Endometrium (tissue), 2 donors: Measurements from ENCODE around the gene MROH2A.

Experiments used
- FAIRE-seq: peaks from 2 replicates; lab custom pipeline; 2012; peaks lifted over from hg19 to GRCh38; lab: Jason Lieb, UNC
- donor health status: control.
- donor health status: control.

The MROH2A gene

DNA sequence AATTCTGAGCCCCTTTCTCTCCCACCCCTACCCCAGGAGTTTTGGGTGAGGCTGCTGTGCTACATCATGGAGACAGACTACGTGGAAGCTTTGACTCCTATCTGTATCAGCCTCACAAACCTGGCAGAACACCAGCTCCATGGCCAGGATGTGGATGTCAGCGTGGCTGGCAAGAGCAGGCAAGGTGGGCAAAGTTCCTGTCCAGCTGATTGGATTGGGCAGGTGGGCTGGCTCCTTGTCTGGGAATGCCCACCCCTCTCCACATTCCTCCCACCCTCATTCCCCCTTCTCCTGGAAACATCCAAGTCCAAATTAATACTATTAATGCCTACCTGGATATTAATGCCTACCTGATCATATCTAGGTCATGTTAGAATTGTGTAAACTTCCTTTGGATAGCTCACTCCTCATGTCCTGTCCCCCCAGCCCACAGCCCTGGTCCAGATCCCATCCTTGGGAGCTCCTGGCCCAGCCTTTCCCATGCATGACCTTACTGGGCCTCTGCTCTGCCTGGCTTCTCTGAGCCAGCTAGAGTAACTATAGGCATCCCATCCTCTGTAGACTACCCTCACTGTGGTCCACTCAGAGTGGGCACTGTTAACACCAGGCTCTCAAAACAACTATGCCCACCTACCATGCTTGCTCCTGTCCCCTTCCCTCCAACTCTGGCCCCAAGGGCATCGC, 24.1 kb downstream of the MROH2A start:
- no peak for FAIRE-seq

- FAIRE-seq = no peak
Observed at GRCh38 chr2:233803292-233803911, 25.3 kb downstream of the MROH2A start.

GRCh38 chr2:233803994-233804393, 25.9 kb downstream of the MROH2A start:
- FAIRE-seq = no peak

- FAIRE-seq = no peak
Observed at GRCh38 chr2:233807215-233807865, 29.2 kb downstream of the MROH2A start.

- no peak for FAIRE-seq
Observed at GRCh38 chr2:233807966-233808935, 30.1 kb downstream of the MROH2A start.

GRCh38 chr2:233810385-233810784, 32.3 kb downstream of the MROH2A start:
- FAIRE-seq = no peak

GRCh38 chr2:233811087-233811486, 33.0 kb downstream of the MROH2A start:
- no peak for FAIRE-seq

DNA sequence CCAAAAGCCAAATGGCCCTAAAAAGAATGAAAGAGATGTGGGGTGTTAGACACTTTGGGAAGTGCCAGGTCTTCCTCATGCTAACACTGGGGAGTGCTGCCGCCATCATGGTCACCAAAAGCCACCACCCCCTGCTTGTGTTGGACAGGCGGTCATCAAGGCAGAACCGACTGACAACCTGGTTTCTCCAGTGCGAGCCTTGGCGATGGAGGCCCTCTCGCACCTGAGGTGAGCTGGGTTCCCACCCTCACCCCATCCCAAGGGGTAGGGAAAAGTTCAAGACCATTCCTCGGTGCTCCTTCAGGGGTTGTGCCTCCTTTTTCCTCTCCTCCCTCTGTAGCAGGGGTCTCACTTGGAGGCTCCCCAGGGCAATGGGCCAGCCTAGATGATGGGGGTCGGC, 33.6 kb downstream of the MROH2A start:
- no peak for FAIRE-seq

DNA sequence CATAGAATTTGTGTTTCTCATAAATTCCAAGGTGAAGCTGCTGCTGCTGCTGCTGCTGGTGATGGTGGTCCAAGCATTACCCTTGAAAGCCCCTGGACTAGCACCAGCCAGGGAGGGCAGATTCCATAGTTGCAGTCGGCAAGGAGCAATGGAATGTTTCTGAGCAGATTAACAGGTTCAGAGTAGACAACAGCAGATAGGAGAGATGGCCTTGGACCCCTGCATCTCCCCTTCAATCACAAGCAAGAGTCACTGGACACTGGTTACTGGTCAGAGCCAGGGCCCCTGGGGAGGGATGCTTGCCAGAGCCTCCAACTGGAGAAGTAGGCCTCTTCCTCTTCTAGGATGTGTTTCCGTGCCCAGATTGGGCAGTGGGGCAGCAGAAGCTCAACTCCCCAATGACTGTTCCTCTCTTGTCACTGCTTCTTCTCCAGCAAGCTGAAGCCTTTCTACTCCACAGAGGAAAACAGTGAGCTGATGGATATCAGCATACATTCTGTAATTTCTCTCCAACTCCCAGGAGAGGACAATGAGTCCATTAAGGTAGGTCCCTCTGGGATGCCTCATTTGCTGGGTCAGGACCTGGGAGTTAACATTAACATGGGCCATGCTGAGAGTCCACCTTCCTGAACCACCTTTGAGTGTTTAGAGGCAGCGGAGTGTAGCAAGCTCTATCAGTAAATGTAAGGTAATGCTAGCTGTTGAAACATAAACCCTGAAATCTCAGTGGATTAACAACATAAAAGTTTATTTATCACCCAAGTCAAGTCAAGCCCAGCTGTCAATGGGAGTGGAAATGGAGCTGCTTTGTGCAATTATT, 35.3 kb downstream of the MROH2A start:
- FAIRE-seq = no peak

- no peak for FAIRE-seq
Observed at GRCh38 chr2:233814056-233814835, 36.1 kb downstream of the MROH2A start.

DNA sequence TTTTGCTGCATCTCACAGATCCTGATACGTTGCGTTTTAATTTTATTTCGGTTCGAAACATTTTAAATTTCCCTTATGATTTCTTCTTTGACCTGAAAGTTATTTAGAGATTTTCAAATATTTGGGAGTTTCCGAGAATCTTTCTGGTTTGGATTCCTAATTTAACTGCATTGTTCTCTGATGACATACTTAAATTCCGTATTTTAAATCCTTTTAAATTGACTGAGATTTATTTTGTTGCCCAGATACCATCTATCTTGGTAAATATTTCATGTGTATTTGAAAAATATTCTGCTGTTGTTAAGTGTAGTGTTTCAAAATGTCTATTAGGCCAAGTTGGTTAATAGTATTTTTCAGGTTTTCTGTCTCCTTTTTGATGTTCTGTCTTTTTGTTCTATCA, 37.7 kb downstream of the MROH2A start:
- FAIRE-seq = no peak

DNA sequence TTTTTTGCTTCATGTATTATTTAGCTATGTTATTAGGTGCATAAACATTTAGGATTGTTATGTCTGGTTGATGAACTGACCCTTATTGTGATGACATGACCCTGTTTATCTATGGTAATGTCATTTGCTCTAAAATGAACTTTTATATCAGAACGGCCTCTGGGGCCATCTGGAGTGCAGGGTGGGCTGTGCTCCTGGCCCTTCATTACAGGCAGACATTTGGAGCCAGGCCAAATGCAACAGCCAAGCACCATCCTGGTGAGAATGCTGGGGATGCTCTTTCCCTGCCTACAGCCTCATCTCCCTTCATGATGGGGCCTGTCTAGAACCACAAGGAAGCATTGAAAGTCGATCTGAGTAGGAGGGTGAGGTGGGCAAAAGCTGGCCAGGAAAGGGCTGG, 38.2 kb downstream of the MROH2A start:
- no peak for FAIRE-seq

- FAIRE-seq = no peak
Observed at GRCh38 chr2:233816771-233817170, 38.6 kb downstream of the MROH2A start.

DNA sequence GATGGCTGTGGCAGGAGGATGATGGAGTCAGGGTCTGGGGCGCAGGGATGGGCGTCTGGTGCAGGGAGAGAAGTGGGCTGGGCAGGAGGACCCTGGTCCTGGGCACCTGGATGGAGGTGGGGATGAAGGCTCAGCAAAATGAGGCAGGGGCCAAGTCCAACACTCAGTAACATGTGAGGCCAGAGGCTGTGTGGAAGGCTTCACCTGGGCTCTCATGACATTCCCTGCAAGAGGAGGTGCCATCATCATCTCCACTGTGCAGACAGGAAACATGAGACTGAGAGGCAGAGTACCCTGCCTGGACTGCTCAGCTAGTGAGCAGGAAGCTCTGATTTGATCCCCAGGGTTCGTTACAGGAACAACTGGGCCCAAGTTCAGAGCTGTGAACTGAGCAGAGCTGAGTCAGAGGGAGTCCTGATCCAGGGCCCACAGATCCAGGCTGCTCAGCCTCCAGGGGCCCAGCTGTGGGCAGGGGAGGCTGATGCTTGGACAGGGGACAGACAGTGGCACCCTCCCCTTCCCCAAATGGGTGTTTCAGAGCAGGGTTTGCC, 39.3 kb downstream of the MROH2A start:
- no peak for FAIRE-seq

DNA sequence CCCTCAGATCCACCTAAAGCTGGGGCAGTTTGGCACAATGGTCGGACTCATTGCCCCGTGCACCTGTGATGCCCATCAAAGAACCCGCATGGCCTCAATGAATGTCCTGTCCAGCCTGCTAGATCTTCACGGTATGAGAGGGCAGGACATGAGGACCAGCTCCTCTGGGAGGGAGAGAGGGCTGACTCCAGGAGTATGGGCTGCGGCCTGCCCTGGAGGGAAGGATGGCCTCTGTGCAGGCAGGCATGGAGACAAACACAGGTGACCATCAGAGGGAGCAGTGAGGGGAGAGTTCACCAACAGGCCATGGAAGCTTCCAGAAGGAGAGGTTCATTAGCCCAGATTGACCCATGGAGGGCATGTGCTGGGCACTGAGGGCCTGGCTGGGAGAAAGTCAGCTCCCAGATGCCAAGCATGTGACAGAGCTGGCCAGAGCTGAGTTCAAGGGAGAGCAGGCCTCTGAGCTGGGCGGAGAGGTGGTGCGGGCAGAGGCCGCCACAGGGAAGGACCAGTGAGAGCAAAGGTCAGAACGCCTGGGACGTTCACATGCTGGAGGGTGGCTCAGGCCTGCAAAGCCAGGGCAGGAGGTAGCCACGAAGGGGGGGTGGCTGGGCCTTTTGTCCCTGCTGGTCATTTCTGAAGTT, 40.0 kb downstream of the MROH2A start:
- FAIRE-seq = no peak

DNA sequence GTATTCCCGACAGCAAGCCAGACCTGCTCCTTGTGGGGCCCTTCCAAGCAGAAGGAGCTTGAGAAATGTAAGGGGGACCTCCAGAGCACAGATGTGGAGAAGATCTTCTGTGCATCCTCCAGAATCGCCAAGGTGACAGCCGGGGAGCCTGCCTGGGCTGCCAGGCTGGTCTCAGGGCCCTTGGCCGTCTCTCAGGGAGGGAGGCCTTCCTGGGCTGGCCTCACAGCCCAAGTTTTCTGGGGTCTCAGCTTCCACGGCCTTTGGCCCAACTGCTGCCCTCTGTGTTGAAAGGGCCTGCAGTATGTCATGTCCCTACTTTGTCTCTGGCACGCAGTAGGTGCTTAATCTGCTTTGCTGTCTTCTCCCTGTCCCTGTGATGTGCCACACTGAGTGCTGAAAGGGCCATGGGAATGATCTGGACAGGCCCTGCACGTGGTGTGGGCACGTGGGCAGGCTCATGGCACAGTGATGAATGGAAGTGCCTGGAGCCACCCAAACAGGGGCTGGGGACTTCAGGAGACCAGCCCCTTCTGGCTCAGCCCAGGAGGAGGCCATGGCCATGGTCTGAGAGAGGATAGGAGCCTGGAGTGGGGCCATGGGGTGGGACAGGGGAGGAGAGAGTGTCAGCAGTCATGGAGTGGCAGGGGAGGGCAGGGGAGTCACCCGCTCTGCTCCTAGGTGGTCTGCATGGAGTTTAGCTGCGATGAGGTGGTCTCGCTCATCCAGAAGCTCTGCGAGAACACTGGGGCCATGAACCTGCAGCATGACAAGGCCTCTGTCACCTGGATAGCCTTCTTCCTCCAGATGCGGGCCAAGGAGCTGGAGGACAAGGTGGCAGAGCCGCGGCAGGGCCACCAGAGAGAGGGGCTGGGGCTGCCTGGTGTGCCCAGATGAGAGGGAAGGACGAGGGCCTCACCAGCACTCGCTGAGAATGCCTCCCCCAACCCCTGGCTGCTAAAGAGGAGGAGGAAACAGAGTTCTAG, 40.8 kb downstream of the MROH2A start:
- FAIRE-seq = no peak

- no peak for FAIRE-seq
Observed at GRCh38 chr2:233819884-233820773, 42.0 kb downstream of the MROH2A start.

- FAIRE-seq = no peak
Observed at GRCh38 chr2:233820774-233821105, 42.6 kb downstream of the MROH2A start.
